ENCODE data around the gene IGSF21.

The IGSF21 gene

DNA sequence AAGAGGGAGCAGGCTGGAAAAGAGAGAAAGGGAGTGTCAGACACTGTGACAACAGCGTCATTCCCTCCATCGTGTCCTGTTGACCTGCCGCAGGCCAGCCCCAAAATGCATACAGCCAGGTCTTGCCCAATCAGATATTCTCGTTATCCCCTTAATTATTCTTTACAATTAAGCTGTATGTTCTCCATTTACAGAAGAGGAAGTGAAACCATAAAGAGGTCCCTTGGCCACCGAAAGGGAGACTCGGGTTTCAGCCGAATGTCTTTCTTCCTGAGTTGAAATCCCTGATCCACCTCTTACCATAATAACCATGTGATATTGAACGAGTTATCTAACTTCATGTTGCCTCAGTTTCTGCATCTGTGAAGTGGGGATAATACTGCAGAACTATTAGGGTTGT, 70.5 kb downstream of the IGSF21 start:
- DNase-seq (ENCODE audit: low read depth): no peak
- TF ChIP-seq, protein P1, sequence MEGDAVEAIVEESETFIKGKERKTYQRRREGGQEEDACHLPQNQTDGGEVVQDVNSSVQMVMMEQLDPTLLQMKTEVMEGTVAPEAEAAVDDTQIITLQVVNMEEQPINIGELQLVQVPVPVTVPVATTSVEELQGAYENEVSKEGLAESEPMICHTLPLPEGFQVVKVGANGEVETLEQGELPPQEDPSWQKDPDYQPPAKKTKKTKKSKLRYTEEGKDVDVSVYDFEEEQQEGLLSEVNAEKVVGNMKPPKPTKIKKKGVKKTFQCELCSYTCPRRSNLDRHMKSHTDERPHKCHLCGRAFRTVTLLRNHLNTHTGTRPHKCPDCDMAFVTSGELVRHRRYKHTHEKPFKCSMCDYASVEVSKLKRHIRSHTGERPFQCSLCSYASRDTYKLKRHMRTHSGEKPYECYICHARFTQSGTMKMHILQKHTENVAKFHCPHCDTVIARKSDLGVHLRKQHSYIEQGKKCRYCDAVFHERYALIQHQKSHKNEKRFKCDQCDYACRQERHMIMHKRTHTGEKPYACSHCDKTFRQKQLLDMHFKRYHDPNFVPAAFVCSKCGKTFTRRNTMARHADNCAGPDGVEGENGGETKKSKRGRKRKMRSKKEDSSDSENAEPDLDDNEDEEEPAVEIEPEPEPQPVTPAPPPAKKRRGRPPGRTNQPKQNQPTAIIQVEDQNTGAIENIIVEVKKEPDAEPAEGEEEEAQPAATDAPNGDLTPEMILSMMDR (conservative IDR thresholded peaks at IDR 0.05; ENCODE audit: low read length): no peak
- no peak overlapping the region for H3K4me3 ChIP-seq (ENCODE audit: low read length)

DNA sequence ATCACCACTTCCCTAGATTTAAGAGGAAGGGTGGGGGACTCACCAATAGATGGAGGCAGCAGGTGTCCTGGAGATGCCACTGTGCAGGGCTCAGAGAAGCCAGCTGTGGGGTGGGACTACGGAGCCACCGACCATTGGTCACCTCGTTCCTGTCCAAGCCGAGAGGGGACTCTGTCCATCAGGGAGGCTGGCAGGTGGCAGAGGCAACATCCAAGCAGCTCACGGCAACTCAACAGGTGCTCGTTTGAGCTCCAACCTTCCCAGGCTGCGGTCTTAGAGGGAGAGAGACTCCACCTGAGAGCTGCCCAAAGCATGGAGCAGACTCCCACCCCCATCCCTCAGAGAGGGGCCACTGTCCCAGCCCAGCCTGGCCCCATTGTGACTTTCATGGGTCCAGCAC, 71.4 kb downstream of the IGSF21 start:
- TF ChIP-seq, protein P1 (conservative IDR thresholded peaks at IDR 0.05; ENCODE audit: low read length): no peak
- no peak overlapping the region for H3K4me3 ChIP-seq (ENCODE audit: low read length)
- DNase-seq (ENCODE audit: low read depth): no peak

DNA sequence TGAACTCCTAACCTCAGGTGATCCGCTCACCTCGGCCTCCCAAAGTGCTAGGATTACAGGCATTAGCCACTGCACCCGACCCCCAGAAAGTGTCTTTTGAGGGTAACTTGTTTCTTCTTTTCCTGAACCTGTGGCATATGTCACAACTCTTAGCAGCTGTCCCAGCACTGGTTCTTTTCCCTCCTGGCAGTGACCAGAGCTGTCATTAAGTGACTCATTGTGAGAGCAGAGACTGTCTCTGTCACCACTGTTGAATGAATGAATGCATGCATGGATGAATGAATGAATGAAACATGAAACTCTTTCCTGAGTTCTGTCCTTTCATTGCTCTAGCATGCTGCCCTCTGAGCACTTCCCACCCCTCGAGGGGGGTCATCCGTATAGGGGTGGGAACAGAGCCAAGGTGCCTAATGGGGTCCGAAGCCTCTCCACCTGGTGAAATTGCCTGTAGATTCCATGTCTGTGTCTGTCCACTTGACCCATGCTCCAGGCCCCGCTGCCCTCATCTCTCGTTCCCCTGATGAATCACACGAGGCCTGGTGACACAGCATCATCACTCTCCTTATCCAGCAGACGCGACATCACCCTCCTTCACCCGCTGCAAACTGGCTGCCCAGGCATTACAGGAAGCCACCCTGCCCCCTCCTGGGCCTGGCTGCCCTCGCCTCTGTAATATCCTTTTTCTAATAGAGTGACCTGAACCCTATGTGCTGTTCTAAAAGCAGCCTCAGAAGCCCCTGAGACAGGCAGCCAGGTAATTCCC, 75.0 kb downstream of the IGSF21 start:
- peak; percentile 5 for DNase-seq (ENCODE audit: low read depth)
- H3K4me3 ChIP-seq (ENCODE audit: low read length): no peak overlapping the region
- TF ChIP-seq, protein P1 (conservative IDR thresholded peaks at IDR 0.05; ENCODE audit: low read length): no peak

DNA sequence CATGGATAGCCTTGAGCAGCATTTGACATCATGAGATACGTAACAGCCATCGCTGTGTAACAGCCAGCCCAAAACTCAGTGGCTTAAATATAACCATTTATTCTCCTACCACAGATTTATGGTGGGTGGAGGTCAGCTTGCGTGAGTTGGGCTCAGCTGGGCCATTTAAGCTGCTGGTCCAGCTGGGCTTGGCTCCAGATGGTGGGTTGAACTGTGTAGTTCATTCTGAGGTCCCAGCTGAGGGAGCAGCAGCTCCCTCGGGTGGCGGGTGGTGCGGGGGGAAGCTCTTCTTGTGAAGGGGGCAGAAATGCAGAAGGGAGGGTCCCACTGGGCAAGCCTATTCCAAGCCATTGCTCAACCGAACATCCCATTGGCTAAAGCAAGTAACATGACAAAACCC, 75.9 kb downstream of the IGSF21 start:
- no peak overlapping the region for H3K4me3 ChIP-seq (ENCODE audit: low read length)
- TF ChIP-seq, protein P1 (conservative IDR thresholded peaks at IDR 0.05; ENCODE audit: low read length): no peak

DNA sequence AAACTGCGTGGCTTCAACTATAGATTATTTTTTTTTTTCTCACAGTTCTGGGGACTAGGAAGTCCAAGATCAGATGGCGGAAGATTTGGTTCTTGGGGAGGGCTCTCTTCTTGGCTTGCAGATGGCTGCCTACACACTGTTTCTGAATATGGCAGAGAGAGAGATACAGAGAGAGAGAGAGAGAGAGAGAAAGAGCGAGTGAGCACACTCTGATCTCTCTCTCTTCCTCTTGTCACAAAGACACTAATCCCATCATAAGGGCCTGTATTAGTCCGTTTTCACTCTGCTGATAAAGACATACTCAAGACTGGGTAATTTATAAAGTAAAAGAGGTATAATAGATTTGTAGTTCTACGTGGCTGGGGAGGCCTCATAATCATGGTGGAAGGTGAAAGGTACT, 79.5 kb downstream of the IGSF21 start:
- DNase-seq (ENCODE audit: low read depth): no peak
- TF ChIP-seq, protein P1 (conservative IDR thresholded peaks at IDR 0.05; ENCODE audit: low read length): no peak
- H3K4me3 ChIP-seq (ENCODE audit: low read length): no peak overlapping the region

More for the DNA sequence above, 75.9 kb downstream of the IGSF21 start:
- DNase-seq (ENCODE audit: low read depth): no peak

DNA sequence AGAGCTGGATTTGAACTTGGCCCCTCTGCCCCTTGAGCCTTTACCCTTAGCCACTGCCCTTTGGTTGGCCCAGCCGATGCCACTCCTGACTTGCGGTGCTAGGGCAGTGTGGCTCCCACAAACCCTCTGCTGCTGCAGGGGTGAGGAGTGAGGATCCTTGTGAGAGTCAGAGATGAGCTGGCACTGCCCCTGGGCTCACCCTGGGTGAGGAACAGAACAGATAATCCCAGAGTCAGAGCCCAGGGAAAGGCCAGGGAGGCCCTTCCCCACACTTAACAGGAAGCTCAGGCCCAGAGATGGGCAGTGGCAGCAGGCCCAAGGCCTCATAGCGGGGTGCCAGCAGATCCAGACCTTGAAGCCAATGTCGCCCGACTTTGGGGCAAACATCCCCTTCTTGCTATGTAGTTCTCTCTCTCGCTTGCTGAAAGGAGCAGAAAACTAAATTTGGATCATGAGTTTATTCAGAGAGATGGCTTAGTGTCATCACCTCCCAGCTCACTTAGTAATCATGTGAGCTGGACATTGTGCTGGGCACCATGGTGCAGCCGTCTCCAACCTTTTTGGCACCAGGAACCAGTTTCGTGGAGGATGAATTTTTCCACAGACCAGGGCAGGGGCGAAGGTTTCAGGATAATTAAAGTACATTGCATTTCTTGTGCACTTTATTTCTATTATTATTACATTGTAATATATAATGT, 81.4 kb downstream of the IGSF21 start:
- H3K4me3 ChIP-seq (ENCODE audit: low read length): no peak overlapping the region
- TF ChIP-seq, protein P1 (conservative IDR thresholded peaks at IDR 0.05; ENCODE audit: low read length): no peak
- no peak for DNase-seq (ENCODE audit: low read depth)

DNA sequence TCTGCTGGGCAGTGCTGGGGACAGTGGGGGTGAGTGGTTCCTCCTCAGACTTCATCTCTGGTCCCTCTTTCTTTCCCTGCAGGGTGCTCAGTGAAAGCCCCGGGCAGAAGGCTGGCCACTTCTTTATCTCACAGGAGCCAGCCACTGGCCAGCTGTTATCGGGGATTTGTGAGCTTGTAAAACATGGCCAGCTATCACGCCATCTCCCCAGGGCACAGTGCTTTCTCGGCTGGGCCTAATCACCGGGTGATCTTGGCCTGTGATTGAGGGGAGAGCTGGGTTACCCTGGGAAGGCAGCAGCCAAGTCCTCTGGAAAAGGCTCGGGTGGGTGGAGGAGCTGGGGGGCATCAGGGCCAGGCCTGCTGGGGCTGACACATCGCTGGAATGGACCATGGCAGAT, 83.0 kb downstream of the IGSF21 start:
- TF ChIP-seq, protein P1 (conservative IDR thresholded peaks at IDR 0.05; ENCODE audit: low read length): no peak
- H3K4me3 ChIP-seq (ENCODE audit: low read length): no peak overlapping the region
- DNase-seq (ENCODE audit: low read depth): no peak

All from AG10803 (cell line).